CD4-positive, CD25-positive, alpha-beta regulatory T cell (primary cell): ENCODE measurements around the gene SLC16A4. TPM values are rescaled to one million over a fixed set of nuclear protein-coding genes. Genes with fewer than 3 reads are reported as not detected.

ENCODE experiments used
- ATAC-seq, 2 donors: fragments of 150-1000 bp; cut with Tn5 transposase; one replicate each; pipeline ENCODE4 v1.10.0; 2021; ENCODE audit warnings: low read depth in 2 of 2, moderate number of reproducible peaks in 2 of 2, moderate library complexity in 1 of 2
- DNase-seq, 3 donors: peaks; one replicate each; pipeline versions ENCODE4 v3.0.0 to v3.0.0-alpha.2; 2012 to 2022; ENCODE audit warnings: mixed read lengths in 1 of 3
- H3K27ac ChIP-seq: one replicate; pipeline ENCODE4 v1.7.0; 2013; ENCODE audit warnings: mild to moderate bottlenecking, low read length; ENCODE audit not compliant: insufficient read depth, poor library complexity, severe bottlenecking
- H3K27me3 ChIP-seq: one replicate; pipeline ENCODE4 v1.7.0; 2013; ENCODE audit warnings: low read length; ENCODE audit not compliant: control insufficient read depth, insufficient read depth
- H3K36me3 ChIP-seq: one replicate; pipeline ENCODE4 v1.7.0; 2013; ENCODE audit warnings: mild to moderate bottlenecking, low read length, moderate library complexity; ENCODE audit not compliant: control insufficient read depth, insufficient read depth
- H3K4me1 ChIP-seq: 2 replicates; pipeline ENCODE4 v1.7.0; 2013; ENCODE audit warnings: mild to moderate bottlenecking, low read length; ENCODE audit not compliant: insufficient read depth, control insufficient read depth, poor library complexity, severe bottlenecking
- H3K4me3 ChIP-seq: one replicate; pipeline ENCODE4 v1.7.0; 2013; ENCODE audit warnings: low read depth, mild to moderate bottlenecking, low read length, moderate library complexity
- H3K9me3 ChIP-seq, 2 experiments: 1 replicate in 1 of 2; 2 replicates in 1 of 2; pipeline ENCODE4 v1.7.0; 2013; ENCODE audit warnings: low read length in 2 of 2, mild to moderate bottlenecking in 1 of 2, moderate library complexity in 1 of 2; ENCODE audit not compliant: control insufficient read depth in 2 of 2
- H3K27ac Mint-ChIP-seq, 3 donors: one replicate each; pipeline ENCODE4 v1.8.0; 2020 to 2022; ENCODE audit warnings: mild to moderate bottlenecking in 3 of 3, mixed read lengths in 3 of 3, moderate library complexity in 2 of 3
- H3K27me3 Mint-ChIP-seq: one replicate; pipeline ENCODE4 v1.8.0; 2022; ENCODE audit warnings: mild to moderate bottlenecking, mixed read lengths
- H3K36me3 Mint-ChIP-seq: one replicate; pipeline ENCODE4 v1.8.0; 2020; ENCODE audit warnings: mixed read lengths
- H3K4me1 Mint-ChIP-seq, 4 donors: one replicate each; pipeline ENCODE4 v1.8.0; 2020 to 2022; ENCODE audit warnings: mixed read lengths in 4 of 4, mild to moderate bottlenecking in 1 of 4
- H3K4me3 Mint-ChIP-seq, 4 donors: one replicate each; pipeline ENCODE4 v1.8.0; 2020 to 2022; ENCODE audit warnings: mild to moderate bottlenecking in 4 of 4, mixed read lengths in 4 of 4, moderate library complexity in 3 of 4
- H3K9me3 Mint-ChIP-seq, 7 donors: one replicate each; pipeline ENCODE4 v1.8.0; 2020 to 2022; ENCODE audit warnings: mixed read lengths in 7 of 7, mild to moderate bottlenecking in 3 of 7, moderate library complexity in 2 of 7
- polyA plus RNA-seq, 4 donors: library from polyadenylated mRNA; unstranded; fragments of 300-500 nt; fragmentation: Illumina TruSeq; gene quantifications; one replicate each; pipeline ENCODE4 v1.2.3, GENCODE V29; 2021
- total RNA-seq: library from RNA; stranded (reverse); gene quantifications from one replicate; pipeline ENCODE4 v1.2.3, GENCODE V29; 2022

The SLC16A4 gene
- total and polyA plus RNA-seq, 5 donors from 2014 or later: 0.31 to 0.73 (median 0.65) TPM; not detected in 1

GRCh38 chr1:110375490-110375889, 15.3 kb downstream of the SLC16A4 start:
- DNase-seq: no peak
- Mint-ChIP-seq H3K27ac (no peak overlapping the region), H3K27me3 (no peaks in the 10 kb centered on the region), H3K9me3 (no peaks in the 10 kb centered on the region), H3K4me3 (no peak overlapping the region), H3K4me1 (peaks cover 0 to 10% (median 5%) of the 10 kb centered on the region in 4 donors), H3K36me3 (peaks cover 23% of the 10 kb centered on the region)
- Histone ChIP-seq H3K9me3 (no peaks in the 10 kb centered on the region), H3K27ac (no peak overlapping the region), H3K4me3 (no peak overlapping the region), H3K36me3 (peaks cover 15% of the 10 kb centered on the region), H3K27me3 (no peaks in the 10 kb centered on the region), H3K4me1 (no peaks in the 10 kb centered on the region)
- ATAC-seq: no peak

- H3K4me3 ChIP-seq: no peak overlapping the region
- no peaks in the 10 kb centered on the region for H3K27me3 ChIP-seq
- H3K27me3 Mint-ChIP-seq: no peaks in the 10 kb centered on the region
- peaks cover 7 to 17% (median 11%) of the 10 kb centered on the region in 4 donors for H3K4me1 Mint-ChIP-seq
- DNase-seq: no peak
- H3K27ac Mint-ChIP-seq: peak overlapping the region; percentile 0 to 64 (median 42)
- no peaks in the 10 kb centered on the region for H3K4me1 ChIP-seq
- H3K27ac ChIP-seq: no peak overlapping the region
- H3K9me3 ChIP-seq: no peaks in the 10 kb centered on the region
- peak; percentile 50 to 68 for ATAC-seq
- peaks cover 21% of the 10 kb centered on the region for H3K36me3 Mint-ChIP-seq
- H3K36me3 ChIP-seq: peaks cover 17% of the 10 kb centered on the region
- no peaks in the 10 kb centered on the region for H3K9me3 Mint-ChIP-seq
- no peak overlapping the region for H3K4me3 Mint-ChIP-seq
Measured at GRCh38 chr1:110370827-110371226, 20.0 kb downstream of the SLC16A4 start.

- Histone ChIP-seq H3K36me3 (peaks cover 20% of the 10 kb centered on the region), H3K4me3 (no peak overlapping the region), H3K4me1 (no peaks in the 10 kb centered on the region), H3K27ac (no peak overlapping the region), H3K27me3 (no peaks in the 10 kb centered on the region), H3K9me3 (no peaks in the 10 kb centered on the region)
- Mint-ChIP-seq H3K9me3 (no peaks in the 10 kb centered on the region), H3K36me3 (peaks cover 33% of the 10 kb centered on the region), H3K4me3 (no peak overlapping the region), H3K27ac (peak overlapping the region in 1 of 3 donors; percentile 0), H3K27me3 (no peaks in the 10 kb centered on the region), H3K4me1 (peaks cover 11 to 22% (median 17%) of the 10 kb centered on the region in 4 donors)
- DNase-seq: no peak
- ATAC-seq: no peak
Measured at GRCh38 chr1:110364221-110364620, 26.6 kb downstream of the SLC16A4 start.

GRCh38 chr1:110361856-110362255, 29.0 kb downstream of the SLC16A4 start:
- no peaks in the 10 kb centered on the region for H3K9me3 Mint-ChIP-seq
- peaks cover 30% of the 10 kb centered on the region for H3K36me3 Mint-ChIP-seq
- peak overlapping the region in 1 of 3 donors; percentile 6 for H3K27ac Mint-ChIP-seq
- no peaks in the 10 kb centered on the region for H3K27me3 Mint-ChIP-seq
- Histone ChIP-seq H3K4me1 (peaks cover under 1% of the 10 kb centered on the region), H3K4me3 (no peak overlapping the region), H3K27me3 (no peaks in the 10 kb centered on the region), H3K36me3 (peaks cover 20% of the 10 kb centered on the region), H3K9me3 (no peaks in the 10 kb centered on the region), H3K27ac (no peak overlapping the region)
- DNase-seq (no peak), ATAC-seq (no peak)
- H3K4me3 Mint-ChIP-seq: no peak overlapping the region
- peaks cover 16 to 24% (median 19%) of the 10 kb centered on the region in 4 donors for H3K4me1 Mint-ChIP-seq

GRCh38 chr1:110360431-110360830, 30.4 kb downstream of the SLC16A4 start:
- no peaks in the 10 kb centered on the region for H3K9me3 Mint-ChIP-seq
- no peak overlapping the region for H3K27ac ChIP-seq
- H3K36me3 Mint-ChIP-seq: peaks cover 29% of the 10 kb centered on the region

GRCh38 chr1:110356379-110356778, 34.4 kb downstream of the SLC16A4 start:
- Histone ChIP-seq H3K36me3 (no peaks in the 10 kb centered on the region), H3K27me3 (no peaks in the 10 kb centered on the region), H3K27ac (no peak overlapping the region), H3K9me3 (no peaks in the 10 kb centered on the region), H3K4me1 (peaks cover 16% of the 10 kb centered on the region), H3K4me3 (no peak overlapping the region)
- ATAC-seq (no peak), DNase-seq (no peak)
- Mint-ChIP-seq H3K4me3 (no peak overlapping the region), H3K4me1 (peaks cover 31 to 43% (median 34%) of the 10 kb centered on the region in 4 donors), H3K27ac (peak overlapping the region in 1 of 3 donors; percentile 52), H3K36me3 (peaks cover 14% of the 10 kb centered on the region), H3K9me3 (no peaks in the 10 kb centered on the region), H3K27me3 (no peaks in the 10 kb centered on the region)

More at GRCh38 chr1:110360431-110360830, 30.4 kb downstream of the SLC16A4 start:
- Histone ChIP-seq H3K9me3 (no peaks in the 10 kb centered on the region), H3K27me3 (no peaks in the 10 kb centered on the region), H3K36me3 (peaks cover 15% of the 10 kb centered on the region), H3K4me1 (peaks cover 9% of the 10 kb centered on the region), H3K4me3 (no peak overlapping the region)
- Mint-ChIP-seq H3K4me3 (no peak overlapping the region), H3K27ac (peak overlapping the region in 1 of 3 donors; percentile 8), H3K4me1 (peaks cover 17 to 33% (median 21%) of the 10 kb centered on the region in 4 donors), H3K27me3 (no peaks in the 10 kb centered on the region)
- no peak for ATAC-seq
- no peak for DNase-seq

GRCh38 chr1:110355321-110355720, 35.5 kb downstream of the SLC16A4 start:
- no peaks in the 10 kb centered on the region for H3K9me3 ChIP-seq
- no peaks in the 10 kb centered on the region for H3K27me3 ChIP-seq
- H3K9me3 Mint-ChIP-seq: no peaks in the 10 kb centered on the region
- H3K4me1 Mint-ChIP-seq: peaks cover 28 to 47% (median 39%) of the 10 kb centered on the region in 4 donors
- no peak overlapping the region for H3K4me3 ChIP-seq
- DNase-seq: no peak
- H3K27ac ChIP-seq: no peak overlapping the region
- H3K4me3 Mint-ChIP-seq: no peak overlapping the region
- H3K27me3 Mint-ChIP-seq: no peaks in the 10 kb centered on the region
- no peak for ATAC-seq
- peaks cover 9% of the 10 kb centered on the region for H3K36me3 Mint-ChIP-seq
- H3K36me3 ChIP-seq: no peaks in the 10 kb centered on the region
- peaks cover 25% of the 10 kb centered on the region for H3K4me1 ChIP-seq
- peak overlapping the region in 2 of 3 donors; percentile 40 to 64 for H3K27ac Mint-ChIP-seq

- Histone ChIP-seq H3K4me1 (peaks cover 57% of the 10 kb centered on the region), H3K9me3 (no peaks in the 10 kb centered on the region), H3K27me3 (no peaks in the 10 kb centered on the region), H3K4me3 (no peak overlapping the region), H3K36me3 (peaks cover 13% of the 10 kb centered on the region), H3K27ac (no peak overlapping the region)
- DNase-seq (no peak), ATAC-seq (peak in 1 of 2 donors; percentile 34)
- H3K27ac Mint-ChIP-seq: peak overlapping the region; percentile 15 to 51 (median 50)
- peak overlapping the region in 2 of 4 donors; percentile 11 to 33 for H3K4me3 Mint-ChIP-seq
- peaks cover 19% of the 10 kb centered on the region for H3K36me3 Mint-ChIP-seq
- H3K4me1 Mint-ChIP-seq: peaks cover 35 to 79% (median 65%) of the 10 kb centered on the region in 4 donors
- H3K9me3 Mint-ChIP-seq: peaks cover 0 to 1% (median 0%) of the 10 kb centered on the region in 7 donors
- H3K27me3 Mint-ChIP-seq: no peaks in the 10 kb centered on the region
Measured at GRCh38 chr1:110350360-110350759, 40.5 kb downstream of the SLC16A4 start.
